Panc1 (cell line): ENCODE data around the gene CCT6A. TPM values are rescaled to one million over a fixed set of nuclear protein-coding genes. Genes with fewer than 3 reads are reported as not detected.

Experiments
- ATAC-seq: fragments of 200-7000 bp; cut with Tn5 transposase; 2 replicates; pipeline ENCODE4 v1.9.1; 2020; ENCODE audit warnings: mild to moderate bottlenecking, moderate library complexity
- BruUV-seq: library from RNA; stranded (reverse); fragments of 400-500 nt; replicated peaks from 2 replicates; lab custom pipeline; 2021; lab: Mats Ljungman, UMichigan
- CTCF ChIA-PET: fragments of 300-600 bp; sonication (Branson Sonifier 250); formaldehyde crosslinking; loops from one replicate; lab custom pipeline; 2022; ENCODE audit warnings: antibody characterized with exemption; lab: Charles Lee
- POLR2A ChIA-PET: fragments of 300-600 bp; sonication (Branson Sonifier 250); formaldehyde crosslinking; loops from one replicate; lab custom pipeline; 2022; ENCODE audit warnings: antibody characterized with exemption; lab: Charles Lee
- DNase-seq: peaks from one replicate; pipeline ENCODE4 v3.0.0-alpha.2; 2010; ENCODE audit warnings: low read depth, low spot score
- H3K27ac ChIP-seq: 2 replicates; pipeline ENCODE4 v1.5.1; 2011; ENCODE audit warnings: mild to moderate bottlenecking, low read length, inconsistent platforms
- H3K27me3 ChIP-seq: fragments of 200-500 bp; sonication (Bioruptor generic); 2 replicates; pipeline ENCODE4 v1.6.0; 2014; ENCODE audit warnings: low read length, inconsistent platforms; ENCODE audit not compliant: control insufficient read depth, insufficient read depth
- H3K36me3 ChIP-seq: fragments of 200-500 bp; sonication (Bioruptor generic); 2 replicates; pipeline ENCODE4 v1.5.1; 2014; ENCODE audit warnings: inconsistent platforms, mild to moderate bottlenecking, low read length, moderate library complexity; ENCODE audit not compliant: control insufficient read depth, insufficient read depth
- H3K4me1 ChIP-seq: 2 replicates; pipeline ENCODE4 v1.5.1; 2011; ENCODE audit warnings: inconsistent platforms, mild to moderate bottlenecking, low read length, moderate library complexity; ENCODE audit not compliant: control insufficient read depth, insufficient read depth
- H3K4me3 ChIP-seq, 2 experiments: 2 replicates each; pipeline ENCODE4 v1.5.1; 2011 to 2012; ENCODE audit warnings: low read depth in 2 of 2, low read length in 2 of 2, mild to moderate bottlenecking in 2 of 2, inconsistent platforms in 1 of 2, moderate library complexity in 1 of 2
- H3K9me3 ChIP-seq: fragments of 200-500 bp; sonication (Bioruptor generic); 2 replicates; pipeline ENCODE4 v1.5.1; 2014; ENCODE audit warnings: low read depth, mild to moderate bottlenecking, inconsistent platforms, low read length, moderate library complexity; ENCODE audit not compliant: control insufficient read depth, insufficient read depth
- CTCF ChIP-seq: fragments of 450-650 bp; IDR thresholded peaks from 2 replicates; pipeline ENCODE4 v1.5.1; 2017; ENCODE audit warnings: mild to moderate bottlenecking
- POLR2AphosphoS5 ChIP-seq: IDR thresholded peaks from 2 replicates; pipeline ENCODE4 v1.6.1; 2012; ENCODE audit warnings: mild to moderate bottlenecking, low read depth, low read length, moderate library complexity
- SIN3A ChIP-seq: IDR thresholded peaks from 2 replicates; pipeline ENCODE4 v1.6.1; 2012; ENCODE audit warnings: low read depth, mild to moderate bottlenecking, low read length, moderate library complexity, borderline replicate concordance; ENCODE audit not compliant: insufficient read depth
- TCF7L2 ChIP-seq: IDR thresholded peaks from 2 replicates; pipeline ENCODE4 v1.6.1; 2011; ENCODE audit warnings: mild to moderate bottlenecking, low read depth, low read length, inconsistent platforms
- in situ Hi-C: cut with HindIII; loops from 2 replicates; pipeline ENCODE4 v1.10.0; 2016; ENCODE audit warnings: low sequenced_read_pairs, low pct_unique_long_range_greater_than_20kb
- intact Hi-C: fragments of 100-400 bp; cut with micrococcal nuclease; formaldehyde crosslinking; loops from one replicate; pipeline ENCODE4 v1.10.0; 2022; ENCODE audit not compliant: unreplicated experiment
- total RNA-seq: library from RNA; stranded (reverse); gene quantifications from one replicate; pipeline ENCODE4 v1.2.1, GENCODE V29; 2021; ENCODE audit not compliant: unreplicated experiment
- TF ChIP-seq, protein P1 (sequence below), 2 experiments: IDR thresholded peaks; 2 replicates each; pipeline ENCODE4 v1.6.1; 2011 to 2012; ENCODE audit warnings: low read depth in 2 of 2, control low read depth in 1 of 2, low read length in 1 of 2, mild to moderate bottlenecking in 1 of 2, moderate library complexity in 1 of 2; ENCODE audit not compliant: insufficient read depth in 1 of 2

CCT6A gene
- total RNA-seq, 1 experiment from 2014 or later, result 324 TPM

GRCh38 chr7:56074371-56074791 lies 22.8 kb downstream of the CCT6A start:
- no TSS peak for BruUV-seq
- Histone ChIP-seq H3K36me3 (no peaks in the 10 kb centered on the region; the same call in 1 of the 2 replicates), H3K27ac (peak overlapping the region; percentile 35), H3K4me1 (peaks cover 10% of the 10 kb centered on the region), H3K4me3 (no peak overlapping the region), H3K9me3 (no peaks in the 10 kb centered on the region), H3K27me3 (no peaks in the 10 kb centered on the region)
- in situ Hi-C loops, result no loop called here
- DNase-seq, result no peak
- TF ChIP-seq POLR2AphosphoS5, result no peak
- TF ChIP-seq CTCF, result peak; percentile 98
- peak; percentile 96 for ATAC-seq
- intact Hi-C loops, result loop anchor here (2.0 to 10.0 kb wide), 2 partner anchors 68 to 430 kb away; no protein-coding TSS in a partner anchor
- ChIA-PET POLR2A (interaction anchor here (0.6 to 0.8 kb wide), 3 partner anchors 36 to 466 kb away, joined by 3 to 7 read pairs (median 3); no protein-coding TSS in a partner anchor), CTCF (interaction anchor here (1.0 kb wide), 1 partner anchor 10 kb away, joined by 3 read pairs; the partner anchor contains the start of gene SUMF2)

- no peak overlapping the region for H3K4me3 ChIP-seq
- H3K9me3 ChIP-seq, result no peaks in the 10 kb centered on the region
- ChIA-PET POLR2A (interaction anchor here (0.6 kb wide), 1 partner anchor 628 kb away, joined by 6 read pairs; no protein-coding TSS in a partner anchor), CTCF (interaction anchor here (0.6 to 1.7 kb wide), 2 partner anchors 15 to 76 kb away, joined by 3 to 5 read pairs; partner anchors contain the start of gene PHKG1)
- peaks cover 17% of the 10 kb centered on the region for H3K4me1 ChIP-seq
- no peak overlapping the region for H3K27ac ChIP-seq
- in situ Hi-C loops, result no loop called here
- intact Hi-C loops, result loop anchor here (10.0 kb wide), 1 partner anchor 433 kb away; no protein-coding TSS in a partner anchor
- ATAC-seq (no peak), DNase-seq (no peak)
- H3K27me3 ChIP-seq, result no peaks in the 10 kb centered on the region
- no TSS peak for BruUV-seq
- TF ChIP-seq CTCF (no peak), TCF7L2 (no peak), POLR2AphosphoS5 (no peak), SIN3A (no peak)
- TF ChIP-seq, protein P1, sequence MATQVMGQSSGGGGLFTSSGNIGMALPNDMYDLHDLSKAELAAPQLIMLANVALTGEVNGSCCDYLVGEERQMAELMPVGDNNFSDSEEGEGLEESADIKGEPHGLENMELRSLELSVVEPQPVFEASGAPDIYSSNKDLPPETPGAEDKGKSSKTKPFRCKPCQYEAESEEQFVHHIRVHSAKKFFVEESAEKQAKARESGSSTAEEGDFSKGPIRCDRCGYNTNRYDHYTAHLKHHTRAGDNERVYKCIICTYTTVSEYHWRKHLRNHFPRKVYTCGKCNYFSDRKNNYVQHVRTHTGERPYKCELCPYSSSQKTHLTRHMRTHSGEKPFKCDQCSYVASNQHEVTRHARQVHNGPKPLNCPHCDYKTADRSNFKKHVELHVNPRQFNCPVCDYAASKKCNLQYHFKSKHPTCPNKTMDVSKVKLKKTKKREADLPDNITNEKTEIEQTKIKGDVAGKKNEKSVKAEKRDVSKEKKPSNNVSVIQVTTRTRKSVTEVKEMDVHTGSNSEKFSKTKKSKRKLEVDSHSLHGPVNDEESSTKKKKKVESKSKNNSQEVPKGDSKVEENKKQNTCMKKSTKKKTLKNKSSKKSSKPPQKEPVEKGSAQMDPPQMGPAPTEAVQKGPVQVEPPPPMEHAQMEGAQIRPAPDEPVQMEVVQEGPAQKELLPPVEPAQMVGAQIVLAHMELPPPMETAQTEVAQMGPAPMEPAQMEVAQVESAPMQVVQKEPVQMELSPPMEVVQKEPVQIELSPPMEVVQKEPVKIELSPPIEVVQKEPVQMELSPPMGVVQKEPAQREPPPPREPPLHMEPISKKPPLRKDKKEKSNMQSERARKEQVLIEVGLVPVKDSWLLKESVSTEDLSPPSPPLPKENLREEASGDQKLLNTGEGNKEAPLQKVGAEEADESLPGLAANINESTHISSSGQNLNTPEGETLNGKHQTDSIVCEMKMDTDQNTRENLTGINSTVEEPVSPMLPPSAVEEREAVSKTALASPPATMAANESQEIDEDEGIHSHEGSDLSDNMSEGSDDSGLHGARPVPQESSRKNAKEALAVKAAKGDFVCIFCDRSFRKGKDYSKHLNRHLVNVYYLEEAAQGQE (IDR thresholded peaks at IDR 0.05; ENCODE audit: insufficient read depth in 1 of 2, low read depth in 2 of 2, low read length in 1 of 2), result no peak
- no peaks in the 10 kb centered on the region for H3K36me3 ChIP-seq
These were observed 26.1 kb downstream of the CCT6A start for GRCh38 chr7:56077681-56078080.
